Karpas-422 (cell line): Measurements from ENCODE around the gene MAIP1. TPM values are rescaled to one million over a fixed set of nuclear protein-coding genes. Genes with fewer than 3 reads are reported as not detected.

Source experiments
- total RNA-seq: library from RNA; depleted of rRNA; stranded (reverse); fragments of >200 nt; shearing (Covaris generic); gene quantifications from 2 replicates; pipeline ENCODE4 v1.2.3, GENCODE V29; 2014; ENCODE audit warnings: low replicate concordance; rRNA removed

Gene MAIP1
- total RNA-seq, 1 experiment from 2014 or later = 26.9 TPM

Other genes with a start within 250 kb of the MAIP1 start
- 0.94 and 1.9 TPM in 2 replicates for gene FTCDNL1, start 104.4 kb upstream of the MAIP1 start, total RNA-seq
- 14.3 and 21.1 TPM in 2 replicates for gene C2orf69, start 44.3 kb upstream of the MAIP1 start, total RNA-seq
- gene TYW5, start 91 bp upstream of the MAIP1 start, total RNA-seq = 7.5 and 10.5 TPM in 2 replicates